Lower lobe of right lung (tissue), 2 donors: ENCODE data around the gene CORO2B. TPM values are rescaled to one million over a fixed set of nuclear protein-coding genes. Genes with fewer than 3 reads are reported as not detected.
"Not testable (repeated sequence)": the region's sequence is repeated elsewhere in the genome, so short reads cannot be mapped to it uniquely, and the experiment has no call there.

Experiments
- ATAC-seq, 2 donors: fragments of 200-7000 bp; cut with Tn5 transposase; one replicate each; pipeline ENCODE4 v1.9.1; 2020 to 2022; ENCODE audit warnings: mild to moderate bottlenecking in 2 of 2, moderate library complexity in 2 of 2
- DNase-seq: peaks from one replicate; pipeline ENCODE4 v3.0.0-alpha.2; 2020
- H3K27ac ChIP-seq: fragments of 200-600 bp; one replicate; pipeline ENCODE4 v1.8.0; 2022
- H3K27me3 ChIP-seq: fragments of 200-600 bp; one replicate; pipeline ENCODE4 v1.8.0; 2022; ENCODE audit warnings: low read depth
- H3K36me3 ChIP-seq: fragments of 200-600 bp; one replicate; pipeline ENCODE4 v1.8.0; 2022; ENCODE audit warnings: mild to moderate bottlenecking
- H3K4me1 ChIP-seq: fragments of 200-600 bp; one replicate; pipeline ENCODE4 v1.8.0; 2022
- H3K4me3 ChIP-seq: fragments of 200-600 bp; one replicate; pipeline ENCODE4 v1.8.0; 2022; ENCODE audit warnings: mild to moderate bottlenecking
- H3K9me3 ChIP-seq: fragments of 200-600 bp; one replicate; pipeline ENCODE4 v1.8.0; 2022
- CTCF ChIP-seq: fragments of 200-600 bp; IDR thresholded peaks from one replicate; pipeline ENCODE4 v1.8.0; 2022; ENCODE audit warnings: antibody characterized with exemption, mild to moderate bottlenecking
- intact Hi-C: fragments of 100-400 bp; cut with DNase I; formaldehyde crosslinking; loops from one replicate; pipeline ENCODE4 v1.11.0; 2022
- total RNA-seq: library from RNA; stranded (reverse); fragmentation: NEBNext Ultra II Directional; extraction: Animal tissue kit (Norgen Biotek cat#: 25700); gene quantifications from one replicate; pipeline ENCODE4 v1.2.1, GENCODE V29; 2021
- donor health status: DM: no; HTN: yes; CAD: no; lungs with severe emphysema.

The CORO2B gene
- total RNA-seq, 1 donor from 2014 or later, result 6.8 TPM

DNA sequence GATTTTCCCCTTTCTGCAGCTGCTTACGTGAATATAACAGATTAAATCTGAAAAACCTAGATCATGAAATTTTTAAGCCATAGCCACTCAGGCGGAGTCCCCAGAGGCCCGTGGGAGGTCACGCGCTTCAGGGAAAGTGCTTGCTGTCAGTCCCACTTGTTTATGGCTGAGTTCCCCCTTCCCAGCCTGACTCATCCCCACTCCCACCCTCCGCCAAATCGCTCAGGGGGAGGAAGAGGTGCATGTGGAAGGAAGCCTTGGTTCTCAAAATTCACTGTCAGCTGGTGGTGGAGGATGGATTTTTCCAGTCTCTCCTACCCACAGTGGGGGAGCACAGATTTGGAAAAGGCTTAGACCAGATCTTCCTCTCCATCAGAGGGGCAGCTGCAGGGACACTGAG, 67.4 kb downstream of the CORO2B start:
- Histone ChIP-seq H3K9me3 (no peaks in the 10 kb centered on the region), H3K36me3 (no peaks in the 10 kb centered on the region)
- no peak for ATAC-seq

DNA sequence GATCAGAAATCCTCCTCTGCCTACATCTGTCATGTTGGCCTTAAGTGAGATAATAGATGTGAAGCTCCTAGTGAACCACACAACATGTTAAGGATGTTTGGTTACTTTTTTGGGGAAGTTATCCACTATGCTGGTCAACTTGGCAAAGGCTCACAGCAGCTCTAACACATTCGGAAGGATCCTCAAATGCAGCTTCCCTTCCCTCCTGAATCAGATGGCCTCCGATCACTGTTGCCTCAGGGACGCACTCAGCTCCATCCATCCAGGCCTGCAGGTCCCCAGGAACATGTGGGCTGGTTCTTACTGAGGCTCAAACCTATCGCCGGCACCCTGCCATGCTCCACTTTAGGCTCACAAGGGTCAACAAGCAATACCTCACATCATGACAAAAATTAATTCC, 67.9 kb downstream of the CORO2B start:
- no peak for TF ChIP-seq CTCF
- Histone ChIP-seq H3K4me1 (no peaks in the 10 kb centered on the region), H3K4me3 (no peak overlapping the region), H3K36me3 (no peaks in the 10 kb centered on the region), H3K27ac (no peak overlapping the region), H3K27me3 (no peaks in the 10 kb centered on the region), H3K9me3 (no peaks in the 10 kb centered on the region)
- intact Hi-C loops, result no loop called here
- DNase-seq (no peak), ATAC-seq (no peak)

More for the DNA sequence above, 67.4 kb downstream of the CORO2B start:
- Histone ChIP-seq H3K4me1 (no peaks in the 10 kb centered on the region), H3K4me3 (no peak overlapping the region), H3K27ac (no peak overlapping the region), H3K27me3 (no peaks in the 10 kb centered on the region)
- intact Hi-C loops, result no loop called here
- no peak for DNase-seq
- no peak for TF ChIP-seq CTCF

DNA sequence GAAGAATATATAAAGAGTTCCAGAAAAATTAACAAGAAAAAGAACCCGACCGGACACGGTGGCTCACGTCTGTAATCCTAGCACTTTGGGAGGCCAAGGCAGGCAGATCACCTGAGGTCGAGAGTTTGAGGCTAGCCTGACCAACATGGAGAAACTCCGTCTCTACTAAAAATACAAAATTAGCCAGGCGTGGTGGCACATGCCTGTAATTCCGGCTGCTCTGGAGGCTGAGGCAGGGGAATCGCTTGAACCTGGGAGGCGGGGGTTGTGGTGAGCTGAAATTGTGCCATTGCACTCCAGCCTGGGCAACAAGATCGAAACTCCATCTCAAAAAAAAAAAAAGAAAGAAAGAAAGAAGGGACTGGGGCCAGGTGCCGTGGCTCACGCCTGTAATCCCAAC, 68.6 kb downstream of the CORO2B start:
- not testable (repeated sequence) for H3K36me3 ChIP-seq

DNA sequence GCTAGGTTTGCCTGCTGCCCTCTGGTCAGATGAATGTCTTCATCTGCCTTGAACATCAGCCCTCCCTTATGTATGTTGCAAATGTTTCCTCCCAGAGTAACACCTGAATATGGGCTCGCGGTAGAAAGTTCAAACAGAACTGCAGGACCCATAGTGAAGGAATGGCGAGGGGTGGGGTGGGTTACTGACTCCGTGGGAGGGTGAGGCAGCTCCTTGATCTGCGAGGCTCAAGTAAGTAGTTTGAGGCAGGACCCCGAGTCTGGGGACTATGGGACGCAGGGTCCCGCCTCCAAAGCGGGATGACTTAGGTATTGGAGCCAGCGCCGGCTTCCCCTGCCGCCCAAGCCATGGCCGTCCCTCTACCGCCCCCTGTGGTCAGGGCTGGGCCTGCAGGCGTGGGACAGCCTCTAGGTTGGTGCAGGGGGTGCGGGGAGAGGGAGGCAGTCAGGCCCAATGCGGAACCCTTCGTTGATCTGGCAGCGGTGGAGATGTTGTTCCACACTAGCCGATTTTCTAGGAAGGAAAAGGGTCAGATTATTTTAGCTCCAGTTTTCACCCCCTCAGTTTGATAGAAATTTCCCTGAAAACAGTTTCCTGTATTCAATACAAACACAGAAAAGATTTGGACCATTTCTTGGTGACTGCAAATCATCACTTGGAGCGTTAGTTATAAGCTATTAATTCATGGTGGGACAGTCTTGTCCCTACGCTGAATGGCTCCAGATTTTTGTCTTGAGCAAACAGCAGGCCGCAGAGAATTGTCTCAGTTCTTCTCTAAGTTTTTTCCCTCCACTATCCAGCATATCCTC, 72.3 kb downstream of the CORO2B start:
- H3K27ac ChIP-seq, result no peak overlapping the region
- H3K27me3 ChIP-seq, result no peaks in the 10 kb centered on the region
- H3K9me3 ChIP-seq, result no peaks in the 10 kb centered on the region
- intact Hi-C loops, result no loop called here
- no peaks in the 10 kb centered on the region for H3K4me1 ChIP-seq
- peak; percentile 78 for TF ChIP-seq CTCF
- DNase-seq, result peak; percentile 66
- H3K36me3 ChIP-seq, result no peaks in the 10 kb centered on the region
- no peak overlapping the region for H3K4me3 ChIP-seq
- peak; percentile 60 to 85 for ATAC-seq

More for the DNA sequence above, 68.6 kb downstream of the CORO2B start:
- H3K9me3 ChIP-seq, H3K4me3 ChIP-seq, H3K27ac ChIP-seq, H3K4me1 ChIP-seq, H3K27me3 ChIP-seq, intact Hi-C loops, ATAC-seq, DNase-seq: not testable (repeated sequence)

DNA sequence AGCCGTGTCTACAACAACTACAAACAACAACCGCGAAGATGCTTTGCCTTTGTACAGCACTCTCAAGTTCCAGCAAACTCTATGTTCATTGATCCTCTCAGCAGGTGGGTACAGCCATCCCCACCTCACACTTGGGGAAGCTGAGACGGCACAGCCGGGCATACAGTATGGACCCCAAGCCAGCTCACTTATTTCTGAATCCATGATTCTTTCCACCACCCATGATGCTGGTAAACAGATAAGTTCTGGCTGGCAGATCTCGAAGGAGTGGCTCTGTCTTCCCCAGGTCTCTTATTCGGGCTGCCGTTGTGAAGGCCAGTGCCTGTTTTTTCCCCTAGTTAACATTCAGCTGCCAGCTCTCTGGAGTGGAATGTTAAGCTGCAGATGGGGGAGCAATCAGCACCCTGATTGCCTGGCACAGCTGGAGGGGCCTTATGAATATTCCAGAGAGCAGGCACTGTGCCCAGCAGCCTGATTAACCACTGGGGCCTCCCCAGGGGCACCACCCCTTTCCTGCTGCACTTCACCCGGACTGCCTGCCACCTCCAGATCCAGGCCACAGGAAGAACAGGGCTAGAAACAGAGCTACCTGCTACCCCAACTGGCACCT, 73.2 kb downstream of the CORO2B start:
- no peak overlapping the region for H3K27ac ChIP-seq
- intact Hi-C loops, result no loop called here
- no peak for TF ChIP-seq CTCF
- H3K9me3 ChIP-seq, result no peaks in the 10 kb centered on the region
- no peaks in the 10 kb centered on the region for H3K36me3 ChIP-seq
- no peaks in the 10 kb centered on the region for H3K27me3 ChIP-seq
- H3K4me1 ChIP-seq, result no peaks in the 10 kb centered on the region
- no peak overlapping the region for H3K4me3 ChIP-seq
- no peak for ATAC-seq
- DNase-seq, result no peak

- no peak for DNase-seq
- intact Hi-C loops, result no loop called here
- Histone ChIP-seq H3K27ac (no peak overlapping the region), H3K4me3 (no peak overlapping the region), H3K36me3 (no peaks in the 10 kb centered on the region), H3K4me1 (no peaks in the 10 kb centered on the region), H3K27me3 (no peaks in the 10 kb centered on the region), H3K9me3 (no peaks in the 10 kb centered on the region)
- ATAC-seq, result no peak
- TF ChIP-seq CTCF, result no peak
Observed at GRCh38 chr15:68653031-68653635, 74.3 kb downstream of the CORO2B start.
